Fibroblast of skin of left biceps (primary cell): ENCODE data around the gene BAIAP2L2.
"Not testable (repeated sequence)": the region's sequence is repeated elsewhere in the genome, so short reads cannot be mapped to it uniquely, and the experiment has no call there.

Source experiments
- DNase-seq, 2 experiments: peaks; one replicate each; pipeline ENCODE4 v3.0.0-alpha.2; 2013; ENCODE audit warnings: low read depth in 2 of 2

BAIAP2L2 gene

GRCh38 chr22:38038890-38039812 lies 71.3 kb downstream of the BAIAP2L2 start:
- no peak for DNase-seq

GRCh38 chr22:38038426-38038825 lies 72.1 kb downstream of the BAIAP2L2 start:
- no peak for DNase-seq

GRCh38 chr22:38037367-38038150 lies 72.9 kb downstream of the BAIAP2L2 start:
- not testable (repeated sequence) for DNase-seq

GRCh38 chr22:38036392-38037062 lies 74.0 kb downstream of the BAIAP2L2 start:
- DNase-seq = no peak

DNA sequence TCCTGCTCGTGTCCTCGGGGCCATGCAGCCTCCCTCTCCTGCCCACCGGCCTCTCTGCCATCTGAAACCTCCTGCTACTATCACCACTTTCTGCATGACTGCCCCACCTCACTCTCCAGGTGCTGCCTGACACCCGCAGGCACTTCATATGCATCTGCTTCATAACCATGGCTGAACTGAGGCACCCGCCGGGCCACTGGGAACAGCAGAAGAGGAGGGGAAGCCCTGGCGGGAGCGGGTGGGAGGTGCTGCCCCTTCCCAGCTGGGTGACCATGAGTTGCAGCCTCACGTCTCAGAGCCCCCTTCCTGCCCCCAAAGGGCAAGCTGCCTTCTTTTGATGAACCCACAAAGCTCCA lies 75.0 kb downstream of the BAIAP2L2 start:
- DNase-seq = no peak
